ENCODE data around the gene PRKCZ. TPM values are rescaled to one million over a fixed set of nuclear protein-coding genes. Genes with fewer than 3 reads are reported as not detected.

The PRKCZ gene
- total RNA-seq, 1 donor from 2014 or later, result 37.6 TPM

- TF ChIP-seq CTCF (IDR thresholded peaks at IDR 0.05; ENCODE audit: insufficient read depth, low read length, poor library complexity, severe bottlenecking), result no peak
- H3K4me3 ChIP-seq (ENCODE audit: low read depth, low read length), result no peak overlapping the region
- H3K27me3 ChIP-seq (ENCODE audit: control insufficient read depth, insufficient read depth, low read length), result no peaks in the 10 kb centered on the region
- no peaks in the 10 kb centered on the region for H3K36me3 ChIP-seq (ENCODE audit: control insufficient read depth, insufficient read depth, low read length)
- no peak for DNase-seq (ENCODE audit: low read depth)
Observed at GRCh38 chr1:2181752-2182151, 131.5 kb downstream of the PRKCZ start.

- H3K36me3 ChIP-seq (ENCODE audit: control insufficient read depth, insufficient read depth, low read length), result no peaks in the 10 kb centered on the region
- DNase-seq (ENCODE audit: low read depth), result no peak
- no peak overlapping the region for H3K4me3 ChIP-seq (ENCODE audit: low read depth, low read length)
- no peak for TF ChIP-seq CTCF (IDR thresholded peaks at IDR 0.05; ENCODE audit: insufficient read depth, low read length, poor library complexity, severe bottlenecking)
- no peaks in the 10 kb centered on the region for H3K27me3 ChIP-seq (ENCODE audit: control insufficient read depth, insufficient read depth, low read length)
Observed at GRCh38 chr1:2182376-2182775, 132.2 kb downstream of the PRKCZ start.

- Histone ChIP-seq H3K4me3 (ENCODE audit: low read depth, low read length) (no peak overlapping the region), H3K36me3 (ENCODE audit: control insufficient read depth, insufficient read depth, low read length) (no peaks in the 10 kb centered on the region), H3K27me3 (ENCODE audit: control insufficient read depth, insufficient read depth, low read length) (no peaks in the 10 kb centered on the region)
- no peak for DNase-seq (ENCODE audit: low read depth)
- TF ChIP-seq CTCF (IDR thresholded peaks at IDR 0.05; ENCODE audit: insufficient read depth, low read length, poor library complexity, severe bottlenecking), result no peak
Observed at GRCh38 chr1:2183937-2184334, 133.7 kb downstream of the PRKCZ start.

GRCh38 chr1:2184531-2184930 is 134.3 kb downstream of the PRKCZ start:
- TF ChIP-seq CTCF (IDR thresholded peaks at IDR 0.05; ENCODE audit: insufficient read depth, low read length, poor library complexity, severe bottlenecking), result no peak
- Histone ChIP-seq H3K36me3 (ENCODE audit: control insufficient read depth, insufficient read depth, low read length) (no peaks in the 10 kb centered on the region), H3K27me3 (ENCODE audit: control insufficient read depth, insufficient read depth, low read length) (no peaks in the 10 kb centered on the region), H3K4me3 (ENCODE audit: low read depth, low read length) (no peak overlapping the region)
- DNase-seq (ENCODE audit: low read depth), result no peak

- Histone ChIP-seq H3K27me3 (ENCODE audit: control insufficient read depth, insufficient read depth, low read length) (no peaks in the 10 kb centered on the region), H3K36me3 (ENCODE audit: control insufficient read depth, insufficient read depth, low read length) (no peaks in the 10 kb centered on the region), H3K4me3 (ENCODE audit: low read depth, low read length) (no peak overlapping the region)
- no peak for DNase-seq (ENCODE audit: low read depth)
- no peak for TF ChIP-seq CTCF (IDR thresholded peaks at IDR 0.05; ENCODE audit: insufficient read depth, low read length, poor library complexity, severe bottlenecking)
Observed at GRCh38 chr1:2184934-2185333, 134.7 kb downstream of the PRKCZ start.
